ENCODE data around the gene ZCCHC13.
"Not testable (repeated sequence)": the region's sequence is repeated elsewhere in the genome, so short reads cannot be mapped to it uniquely, and the experiment has no call there.

Gene ZCCHC13

DNA sequence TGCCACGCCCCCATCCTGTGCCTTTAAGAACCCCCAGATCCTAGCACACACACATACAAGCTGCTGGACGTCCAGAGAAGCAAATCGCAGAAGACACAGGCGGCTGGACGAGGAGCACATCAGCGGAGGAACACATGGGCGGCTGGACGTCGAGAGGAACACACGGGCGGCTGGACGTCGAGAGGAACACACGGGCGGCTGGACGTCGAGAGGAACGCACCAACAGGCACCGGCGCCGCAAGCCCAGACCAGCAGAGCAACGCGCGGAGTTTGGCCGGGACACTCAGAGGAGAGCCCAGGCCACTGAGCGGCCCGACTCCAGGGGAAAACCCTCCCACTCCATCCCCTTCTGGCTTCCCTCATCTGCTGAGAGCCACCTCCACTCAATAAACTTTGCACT, 17.2 kb downstream of the ZCCHC13 start:
- no peak for DNase-seq

- DNase-seq: no peak
Measured at GRCh38 chrX:74324131-74324530, 20.2 kb downstream of the ZCCHC13 start.

DNA sequence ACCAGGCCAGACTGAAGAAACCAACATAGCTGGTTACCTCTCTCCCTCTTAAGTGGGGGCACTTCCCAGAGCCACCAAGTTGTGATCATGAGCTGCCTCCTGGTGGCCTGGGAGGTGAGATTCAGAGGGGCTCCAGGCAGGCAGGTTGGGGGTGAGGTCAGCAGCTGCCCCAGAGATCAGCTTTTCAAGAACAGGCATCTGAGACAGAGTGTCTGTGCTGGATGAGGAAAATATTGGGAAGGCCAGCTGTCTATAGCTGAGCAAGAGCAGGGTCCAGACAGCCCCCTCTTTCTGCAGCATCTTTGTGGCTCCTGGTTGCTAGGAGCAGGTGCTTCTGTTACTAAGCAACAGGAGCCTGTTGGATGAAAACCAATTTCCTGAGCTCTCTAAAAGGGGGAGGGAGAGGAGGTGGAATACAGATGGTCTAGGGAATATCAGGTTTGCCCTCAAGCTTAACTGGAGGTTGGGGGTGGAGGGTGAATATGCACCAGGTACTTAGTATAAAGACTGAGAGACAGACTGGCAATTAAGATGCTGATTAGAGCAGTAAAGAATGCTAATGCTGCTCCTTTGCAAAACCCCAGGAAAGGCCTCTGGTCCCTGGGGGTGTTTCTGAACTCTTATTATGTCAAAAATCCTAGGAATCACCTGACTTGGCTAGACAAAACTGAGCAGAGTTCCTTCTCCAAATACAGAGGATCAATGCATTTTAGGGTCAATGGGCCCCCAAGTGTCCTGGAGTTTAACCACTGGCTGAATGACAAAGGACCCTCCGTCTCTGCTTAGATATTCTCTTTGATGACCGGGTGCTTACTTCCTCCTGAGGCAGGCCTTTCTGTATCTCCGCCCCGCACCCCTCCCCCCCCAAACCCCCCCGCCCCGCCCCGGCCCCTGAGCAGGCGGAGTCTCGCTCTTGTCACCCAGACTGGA, 21.4 kb downstream of the ZCCHC13 start:
- no peak for DNase-seq

GRCh38 chrX:74338852-74339251, 34.9 kb downstream of the ZCCHC13 start:
- no peak for DNase-seq

DNA sequence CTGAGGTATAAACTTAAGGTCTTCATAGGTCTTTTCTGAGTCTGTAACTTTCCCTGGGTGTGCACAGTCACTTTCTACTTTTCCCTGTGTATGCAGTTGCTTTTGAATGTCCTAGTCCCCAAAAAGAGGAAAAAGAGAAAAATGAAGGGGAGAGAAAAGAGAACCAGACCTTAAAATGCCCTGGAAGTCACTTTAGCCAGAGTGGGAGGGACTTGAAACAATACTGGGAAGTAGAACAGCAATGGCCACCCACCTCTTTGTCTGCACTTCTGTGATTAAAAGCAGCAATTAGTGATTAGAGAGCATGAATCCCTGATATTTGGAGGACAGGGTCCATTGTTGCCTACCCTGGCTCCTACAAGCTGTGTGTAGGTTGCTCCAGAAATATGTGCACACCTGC, 36.1 kb downstream of the ZCCHC13 start:
- DNase-seq: no peak

- DNase-seq: not testable (repeated sequence)
Measured at GRCh38 chrX:74342211-74342610, 38.2 kb downstream of the ZCCHC13 start.

DNA sequence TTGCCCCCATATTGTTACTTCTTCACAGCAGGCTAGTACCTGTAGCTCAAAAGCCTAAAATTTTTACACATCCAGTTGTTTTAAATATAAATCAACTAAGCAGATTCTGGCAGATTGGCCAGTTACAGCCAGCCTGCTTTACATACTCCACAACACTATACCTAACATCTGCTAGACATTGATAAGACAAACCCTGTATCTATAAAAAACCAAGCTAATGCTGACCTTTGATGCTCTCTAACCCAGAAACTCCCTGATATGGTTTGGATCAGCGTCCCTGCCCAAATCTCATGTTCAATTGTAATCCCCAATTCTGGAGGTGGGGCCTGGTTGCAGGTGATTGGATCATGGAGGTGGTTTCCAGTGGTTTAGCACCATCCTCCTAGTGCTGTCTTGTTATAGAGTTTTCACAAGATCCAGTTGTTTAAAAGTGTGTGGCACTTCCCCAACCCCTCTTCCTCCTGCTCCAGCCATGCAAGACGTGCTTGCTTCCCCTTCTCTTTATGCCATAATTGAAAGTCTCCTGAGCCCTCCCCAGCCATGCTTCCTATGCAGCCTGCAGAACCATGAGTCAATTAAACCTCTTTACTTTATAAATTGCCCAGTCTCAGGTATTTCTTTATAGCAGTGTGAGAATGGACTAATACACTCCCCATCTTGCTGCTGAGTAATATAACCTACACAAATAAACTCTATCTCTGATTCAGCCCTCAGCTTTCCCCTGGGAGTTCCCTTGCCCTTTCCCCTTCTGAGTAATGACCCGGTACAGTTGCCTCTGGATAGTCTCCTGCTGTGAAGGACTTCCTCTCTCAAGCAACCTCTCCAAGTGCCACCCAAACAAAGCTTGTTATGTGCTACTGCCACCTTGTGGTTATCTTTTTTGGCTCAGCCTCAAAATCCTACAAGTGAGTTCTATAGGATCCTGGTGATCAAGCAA, 39.6 kb downstream of the ZCCHC13 start:
- DNase-seq: no peak

GRCh38 chrX:74344280-74344622, 40.3 kb downstream of the ZCCHC13 start:
- DNase-seq: no peak

DNA sequence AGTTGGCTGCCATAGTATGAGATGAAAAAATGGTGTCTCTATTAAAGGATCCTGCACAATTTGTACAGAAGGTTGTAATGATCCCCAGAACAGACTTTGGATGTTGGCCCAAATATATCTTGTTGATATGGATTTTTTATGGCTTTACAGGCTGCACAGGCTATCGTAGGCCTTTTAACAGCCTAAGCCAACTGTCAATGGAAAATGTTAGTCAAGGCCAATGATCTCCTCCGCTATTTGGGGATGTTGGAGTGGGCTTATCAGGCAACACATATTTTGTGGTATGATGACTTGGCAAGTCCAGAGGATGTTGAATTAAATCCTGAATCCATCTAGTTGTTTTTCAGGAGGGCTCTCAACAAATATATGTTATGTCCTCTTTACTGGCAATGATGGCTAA, 42.1 kb downstream of the ZCCHC13 start:
- no peak for DNase-seq

- DNase-seq: no peak
Measured at GRCh38 chrX:74349387-74349786, 45.4 kb downstream of the ZCCHC13 start.

DNA sequence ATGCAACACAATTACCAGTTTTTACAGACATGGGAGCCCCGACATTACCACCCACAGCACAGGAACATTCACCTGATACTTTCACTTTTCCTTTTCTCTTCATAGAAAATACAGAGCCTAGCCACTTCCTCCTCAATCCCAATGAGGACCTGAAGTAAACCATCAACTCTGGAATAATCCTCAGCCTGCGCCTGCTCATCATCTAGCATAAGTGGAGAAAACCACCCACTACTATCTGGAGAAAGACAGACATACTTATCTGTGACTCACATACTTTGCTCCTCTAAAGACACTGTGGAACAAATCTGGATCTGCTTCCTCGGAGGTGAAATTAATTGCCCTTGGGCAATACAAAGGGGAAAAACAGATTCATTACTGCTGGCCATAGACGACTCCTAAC, 47.8 kb downstream of the ZCCHC13 start:
- no peak for DNase-seq

GRCh38 chrX:74353984-74354383, 50.0 kb downstream of the ZCCHC13 start:
- no peak for DNase-seq

All from right kidney (tissue), 1 donor.